ENCODE data around the gene MEX3D. TPM values are rescaled to one million over a fixed set of nuclear protein-coding genes. Genes with fewer than 3 reads are reported as not detected.

Gene MEX3D
- total RNA-seq, 2 donors from 2014 or later: 18.8 to 21.8 TPM

GRCh38 chr19:1579222-1579621, 11.1 kb upstream of the MEX3D start:
- Histone ChIP-seq H3K27ac (no peak overlapping the region), H3K36me3 (replicated peaks in 1 of 2; ENCODE audit: insufficient read depth in 1 of 2, low read depth in 2 of 2) (peaks cover 8 to 12% of the 10 kb centered on the region in 2 donors), H3K4me1 (no peaks in the 10 kb centered on the region), H3K9me3 (no peaks in the 10 kb centered on the region), H3K27me3 (no peaks in the 10 kb centered on the region), H3K4me3 (no peak overlapping the region)
- no peak for DNase-seq
- ATAC-seq: no peak
- 95 to 96% methylated on average over 20 of the region's 20 CpGs for WGBS, 2 donors
- no peak for TF ChIP-seq POLR2A (IDR thresholded peaks at IDR 0.05)
- no peak for TF ChIP-seq CTCF (IDR thresholded peaks at IDR 0.05)
- intact Hi-C loops (cut with DNase I): no loop called here

- WGBS, 2 donors: 91 to 96% methylated on average over 27 to 46 of the region's 49 CpGs
- TF ChIP-seq CTCF (IDR thresholded peaks at IDR 0.05) (no peak), POLR2A (IDR thresholded peaks at IDR 0.05) (no peak)
- ATAC-seq: no peak
- Histone ChIP-seq H3K27me3 (no peaks in the 10 kb centered on the region), H3K9me3 (no peaks in the 10 kb centered on the region), H3K27ac (no peak overlapping the region), H3K4me1 (no peaks in the 10 kb centered on the region), H3K4me3 (no peak overlapping the region), H3K36me3 (replicated peaks in 1 of 2; ENCODE audit: insufficient read depth in 1 of 2, low read depth in 2 of 2) (peaks cover 8 to 10% of the 10 kb centered on the region in 2 donors)
- DNase-seq: no peak
- intact Hi-C loops (cut with DNase I): no loop called here
Observed at GRCh38 chr19:1577929-1578618, 9.9 kb upstream of the MEX3D start.

- ATAC-seq: no peak
- Histone ChIP-seq H3K27me3 (no peaks in the 10 kb centered on the region), H3K4me1 (no peaks in the 10 kb centered on the region), H3K9me3 (no peaks in the 10 kb centered on the region), H3K27ac (no peak overlapping the region), H3K4me3 (no peak overlapping the region), H3K36me3 (replicated peaks in 1 of 2; ENCODE audit: insufficient read depth in 1 of 2, low read depth in 2 of 2) (peaks cover 8 to 10% of the 10 kb centered on the region in 2 donors)
- TF ChIP-seq CTCF (IDR thresholded peaks at IDR 0.05): no peak
- TF ChIP-seq POLR2A (IDR thresholded peaks at IDR 0.05): no peak
- intact Hi-C loops (cut with DNase I): no loop called here
- WGBS, 2 donors: 82 to 96% methylated on average over 5 to 36 of the region's 41 CpGs
- no peak for DNase-seq
Observed at GRCh38 chr19:1577090-1577928, 9.2 kb upstream of the MEX3D start.

GRCh38 chr19:1576242-1577089, 8.3 kb upstream of the MEX3D start:
- intact Hi-C loops (cut with DNase I): no loop called here
- Histone ChIP-seq H3K36me3 (replicated peaks in 1 of 2; ENCODE audit: insufficient read depth in 1 of 2, low read depth in 2 of 2) (peaks cover 8 to 10% of the 10 kb centered on the region in 2 donors), H3K4me1 (no peaks in the 10 kb centered on the region), H3K27ac (no peak overlapping the region), H3K9me3 (no peaks in the 10 kb centered on the region), H3K27me3 (no peaks in the 10 kb centered on the region), H3K4me3 (no peak overlapping the region)
- DNase-seq (no peak), ATAC-seq (no peak)
- 85 to 98% methylated on average over 7 to 30 of the region's 30 CpGs for WGBS, 2 donors
- TF ChIP-seq CTCF (IDR thresholded peaks at IDR 0.05): no peak

Measured in body of pancreas (tissue), 4 donors.